Fibroblast of skin of left biceps (primary cell): ENCODE measurements around the gene RBM20.
"Not testable (repeated sequence)": the region's sequence is repeated elsewhere in the genome, so short reads cannot be mapped to it uniquely, and the experiment has no call there.

Source experiments
- DNase-seq, 2 experiments: peaks; one replicate each; pipeline ENCODE4 v3.0.0-alpha.2; 2013; ENCODE audit warnings: low read depth in 2 of 2

The RBM20 gene

DNA sequence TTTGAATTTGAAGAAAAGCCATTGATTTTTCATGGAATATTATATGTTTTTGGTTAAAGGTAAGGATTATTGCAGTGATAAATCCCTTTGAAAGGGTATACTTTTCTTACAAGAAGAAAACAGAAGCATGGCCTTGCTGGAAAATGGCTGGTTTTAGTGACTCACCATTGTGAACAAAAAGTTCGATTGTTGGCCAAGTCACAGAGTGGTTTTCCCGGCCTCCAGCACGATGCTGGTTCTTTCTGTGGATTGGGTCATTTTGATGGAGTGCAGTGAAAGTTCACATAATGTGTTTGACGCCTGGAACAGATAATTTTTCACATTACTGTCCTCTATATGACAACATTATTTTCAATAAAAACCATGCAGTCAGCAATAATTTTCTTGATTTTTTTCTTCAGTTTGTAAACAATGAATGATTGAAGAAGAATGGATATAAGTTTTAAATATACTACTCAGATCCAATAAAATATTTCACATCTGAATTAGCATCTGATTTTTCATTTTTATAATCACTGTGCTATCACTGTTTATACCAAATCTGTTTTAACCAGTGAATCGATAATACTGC lies 60.9 kb downstream of the RBM20 start:
- no peak for DNase-seq

DNA sequence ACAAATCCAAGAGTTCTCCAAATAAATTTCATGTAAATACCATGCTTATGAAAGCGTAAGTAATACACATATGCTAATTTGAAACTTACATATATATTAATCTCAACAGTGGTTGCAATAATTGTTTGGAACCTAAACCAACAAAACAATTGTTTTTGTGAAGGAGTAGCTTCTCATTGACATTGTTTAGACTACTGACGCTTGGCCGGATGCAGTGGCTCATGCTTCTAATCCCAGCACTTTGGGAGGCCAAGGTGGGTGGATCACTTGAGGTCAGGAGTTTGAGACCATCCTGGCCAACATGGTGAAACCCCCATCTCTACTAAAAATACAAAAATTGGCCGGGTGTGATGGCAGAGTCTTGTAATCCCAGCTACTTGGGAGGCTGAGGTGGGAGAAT lies 61.5 kb downstream of the RBM20 start:
- DNase-seq = not testable (repeated sequence)

- DNase-seq = peak; percentile 73 to 77
Measured at GRCh38 chr10:110706690-110707098, 62.6 kb downstream of the RBM20 start.

DNA sequence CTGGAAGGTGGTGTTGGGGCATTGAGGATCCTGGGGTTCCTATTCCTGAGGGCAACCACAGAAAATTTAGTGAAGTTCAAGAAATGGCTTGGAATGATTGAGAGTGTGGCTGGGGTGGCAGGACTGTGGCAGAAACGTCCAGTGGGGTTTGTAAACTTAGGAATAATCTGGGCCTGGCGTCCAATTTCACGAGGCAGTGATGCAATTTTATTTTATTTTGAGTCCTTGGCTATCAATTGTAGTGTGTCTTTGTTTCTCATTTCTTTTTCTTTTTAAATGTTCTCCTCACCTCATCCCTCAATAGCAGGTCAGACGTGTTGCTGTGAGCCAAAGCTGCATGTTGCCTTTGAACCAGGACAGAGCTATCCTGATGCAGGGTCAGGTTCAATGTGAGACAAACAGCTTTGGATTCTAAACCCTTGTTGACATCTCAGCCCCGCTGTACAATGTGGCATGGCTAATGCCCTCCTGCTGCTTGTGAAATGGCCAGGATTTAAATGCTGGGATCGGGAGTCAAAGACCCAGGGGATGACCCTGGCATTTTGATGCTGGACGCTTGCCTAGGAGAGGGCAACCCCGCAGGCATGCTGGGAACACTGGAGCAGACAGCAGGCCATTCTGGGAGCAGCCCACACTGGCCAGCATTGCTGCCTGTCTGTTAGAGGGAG lies 64.8 kb downstream of the RBM20 start:
- no peak for DNase-seq

DNA sequence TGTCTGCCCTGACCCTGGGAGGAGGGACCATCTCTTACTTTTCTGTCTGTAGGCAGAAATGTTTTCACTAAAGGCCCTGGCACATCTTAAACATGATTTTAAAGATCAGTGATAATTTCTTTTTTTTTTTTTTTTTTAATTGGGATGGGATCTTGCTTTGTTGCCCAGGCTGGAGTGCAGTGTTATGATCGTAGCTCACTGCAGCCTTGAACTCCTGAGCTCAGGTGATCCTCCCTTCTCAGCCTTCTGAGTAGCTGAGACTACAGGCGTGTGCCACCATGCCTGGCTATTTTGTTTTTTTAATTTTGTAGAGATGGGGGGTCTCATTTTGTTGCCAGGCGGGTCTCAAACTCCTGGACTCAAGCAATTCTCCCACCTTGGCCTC lies 65.3 kb downstream of the RBM20 start:
- DNase-seq = no peak

- DNase-seq = no peak
Measured at GRCh38 chr10:110709964-110710587, 65.9 kb downstream of the RBM20 start.

GRCh38 chr10:110710621-110711020 lies 66.5 kb downstream of the RBM20 start:
- no peak for DNase-seq

DNA sequence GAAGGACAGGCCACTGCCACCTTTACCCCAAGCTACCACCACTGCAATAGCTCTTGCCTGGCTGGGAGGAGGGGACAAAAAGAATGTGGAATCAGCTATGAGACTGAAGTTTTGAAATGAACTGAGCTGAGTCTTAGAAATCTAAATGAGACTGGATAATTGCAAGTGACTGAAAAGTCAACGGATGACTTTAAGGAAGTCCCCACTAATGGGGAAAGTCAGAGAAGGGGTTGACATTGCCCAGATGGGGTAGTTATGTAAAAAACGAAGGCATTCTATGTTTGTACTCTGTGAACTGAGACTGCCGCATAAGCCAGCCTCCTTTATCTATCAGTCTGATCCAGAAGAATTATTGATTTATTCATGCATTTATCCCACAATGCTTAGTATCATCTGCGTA lies 67.2 kb downstream of the RBM20 start:
- DNase-seq = no peak

- DNase-seq = no peak
Measured at GRCh38 chr10:110714356-110714755, 70.2 kb downstream of the RBM20 start.

DNA sequence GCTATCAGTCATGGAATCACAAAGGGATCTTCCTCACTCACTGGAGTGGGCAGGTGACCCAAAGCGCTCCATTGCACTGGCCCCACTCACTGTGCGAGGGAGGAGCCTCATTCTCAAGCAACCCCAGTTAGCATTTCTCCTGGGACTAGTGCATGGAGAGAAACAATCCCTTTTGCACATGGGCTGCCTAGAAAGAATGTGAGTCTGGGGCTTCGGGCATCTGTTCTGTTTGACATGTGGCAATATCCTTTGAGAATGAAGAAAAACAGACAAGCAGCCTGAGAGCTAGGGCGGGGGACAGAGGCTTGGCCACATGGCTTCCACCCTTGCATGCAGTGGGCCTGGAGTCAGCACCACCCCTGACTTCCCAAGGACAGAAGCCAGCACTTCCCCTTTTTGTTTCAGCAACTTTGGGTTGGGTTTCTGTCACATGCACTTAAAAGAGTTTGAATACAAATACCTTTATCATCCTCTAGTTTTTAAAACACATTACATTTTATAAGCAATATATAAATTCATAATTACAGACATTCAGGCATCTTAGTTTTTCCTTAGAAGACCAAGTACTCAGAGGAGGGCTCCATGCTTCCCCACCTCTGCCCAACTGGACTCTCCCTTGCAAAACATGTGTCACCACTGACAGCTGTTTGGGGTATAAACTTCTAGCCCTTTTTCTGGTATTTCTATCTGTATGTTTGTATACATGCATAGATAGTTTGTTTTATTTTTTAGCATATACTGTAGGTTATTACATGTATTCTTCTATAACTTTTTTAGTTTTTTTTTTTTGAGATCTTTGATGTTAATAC lies 73.8 kb downstream of the RBM20 start:
- no peak for DNase-seq

GRCh38 chr10:110721406-110722038 lies 77.4 kb downstream of the RBM20 start:
- DNase-seq = no peak

GRCh38 chr10:110723224-110723891 lies 79.2 kb downstream of the RBM20 start:
- no peak for DNase-seq

- no peak for DNase-seq
Measured at GRCh38 chr10:110724116-110724921, 80.2 kb downstream of the RBM20 start.

DNA sequence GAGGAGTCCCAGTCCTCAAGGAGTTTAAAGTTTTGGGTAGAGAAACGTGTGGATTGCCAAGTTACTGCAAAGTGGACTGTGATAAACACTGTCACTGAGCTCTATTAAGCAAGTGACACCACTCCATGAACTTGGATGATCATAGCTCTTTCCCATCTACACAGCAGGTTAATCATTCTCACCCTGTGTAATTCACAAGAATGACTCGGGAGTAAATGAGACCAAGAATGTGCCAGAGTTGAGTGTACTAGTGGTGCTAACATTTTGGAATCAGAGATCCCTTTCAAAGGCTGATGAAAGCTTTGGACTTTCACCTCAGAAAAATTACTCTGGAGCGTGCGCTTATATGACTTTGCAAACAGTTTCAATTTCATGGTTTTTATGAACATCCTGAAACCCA lies 80.8 kb downstream of the RBM20 start:
- DNase-seq = no peak

- DNase-seq = no peak
Measured at GRCh38 chr10:110725801-110726630, 81.9 kb downstream of the RBM20 start.

DNA sequence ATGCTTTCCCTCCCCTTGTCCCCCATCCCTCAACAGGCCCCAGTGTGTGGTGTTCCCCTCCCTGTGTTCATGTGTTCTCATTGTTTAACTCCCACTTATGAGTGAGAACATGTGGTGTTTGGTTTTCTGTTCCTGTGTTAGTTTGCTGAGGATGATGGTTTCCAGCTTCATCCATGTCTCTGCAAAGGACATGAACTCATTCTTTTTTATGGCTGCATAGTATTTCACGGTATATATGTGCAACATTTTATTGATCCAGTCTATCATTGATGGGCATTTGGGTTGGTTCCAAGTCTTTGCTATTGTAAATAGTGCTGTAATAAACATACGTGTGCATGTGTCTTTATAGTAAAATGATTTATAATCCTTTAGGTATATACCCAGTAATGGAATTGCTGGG lies 83.6 kb downstream of the RBM20 start:
- not testable (repeated sequence) for DNase-seq

- DNase-seq = no peak
Measured at GRCh38 chr10:110730345-110731050, 86.4 kb downstream of the RBM20 start.

DNA sequence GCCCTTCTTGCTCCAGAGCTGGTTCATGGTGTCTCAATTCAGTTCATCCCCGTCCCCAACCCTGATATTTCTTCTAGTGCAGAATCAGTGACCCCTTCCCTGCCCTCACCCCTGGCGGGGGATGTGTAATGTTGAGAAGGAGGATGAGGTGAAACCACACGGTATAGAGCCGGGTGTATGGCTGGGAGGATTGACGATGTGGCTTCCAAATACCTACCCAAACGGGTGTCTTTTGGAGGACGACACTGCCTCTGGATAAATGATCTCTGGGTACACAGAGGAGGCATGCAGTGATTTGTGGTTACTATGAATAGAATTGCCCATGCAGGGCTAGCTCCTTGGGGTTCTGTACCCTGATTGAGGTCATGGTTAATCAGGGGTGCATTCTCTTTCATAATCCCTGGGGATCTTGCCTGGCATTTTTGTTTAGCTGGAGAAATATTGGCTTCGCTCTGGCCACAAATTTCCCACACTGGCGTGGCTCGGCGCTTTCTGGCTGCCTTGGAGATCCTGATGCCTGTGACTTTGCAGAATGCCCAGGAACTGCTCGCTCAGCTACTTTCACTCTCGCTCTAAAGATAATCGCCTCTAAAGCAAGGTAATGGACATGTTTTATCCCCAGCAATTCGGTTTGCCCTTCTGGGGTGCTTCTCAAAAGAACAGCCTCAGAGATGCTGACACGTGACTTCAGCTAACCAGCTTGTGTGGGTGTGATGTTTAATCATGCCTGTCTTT lies 89.2 kb downstream of the RBM20 start:
- DNase-seq = no peak
